Prostate gland (tissue), 2 donors: ENCODE results near the gene PARP11.

Source experiments
- POLR2A ChIP-seq: fragments of 450-650 bp; IDR thresholded peaks from one replicate; pipeline ENCODE4 v1.6.1; 2016; ENCODE audit warnings: antibody characterized with exemption, mild to moderate bottlenecking
- POLR2AphosphoS5 ChIP-seq: sonication (generic); formaldehyde crosslinking; IDR thresholded peaks from one replicate; pipeline ENCODE4 v1.6.1; 2017; ENCODE audit warnings: antibody characterized with exemption
- TF ChIP-seq, protein P1 (sequence below), 4 experiments: fragments of 200-600 bp in 2 of 4; fragments of 450-650 bp in 2 of 4; sonication (generic) in 2 of 4; IDR thresholded peaks; 1 replicate in 3 of 4; 2 replicates in 1 of 4; pipeline ENCODE4 v1.5.1; 2016 to 2019; ENCODE audit warnings: antibody characterized with exemption in 4 of 4, mild to moderate bottlenecking in 2 of 4, moderate library complexity in 2 of 4

GRCh38 chr12:3810016-3810370 lies 63.2 kb downstream of the PARP11 start:
- no peak for TF ChIP-seq POLR2A
- TF ChIP-seq, protein P1, sequence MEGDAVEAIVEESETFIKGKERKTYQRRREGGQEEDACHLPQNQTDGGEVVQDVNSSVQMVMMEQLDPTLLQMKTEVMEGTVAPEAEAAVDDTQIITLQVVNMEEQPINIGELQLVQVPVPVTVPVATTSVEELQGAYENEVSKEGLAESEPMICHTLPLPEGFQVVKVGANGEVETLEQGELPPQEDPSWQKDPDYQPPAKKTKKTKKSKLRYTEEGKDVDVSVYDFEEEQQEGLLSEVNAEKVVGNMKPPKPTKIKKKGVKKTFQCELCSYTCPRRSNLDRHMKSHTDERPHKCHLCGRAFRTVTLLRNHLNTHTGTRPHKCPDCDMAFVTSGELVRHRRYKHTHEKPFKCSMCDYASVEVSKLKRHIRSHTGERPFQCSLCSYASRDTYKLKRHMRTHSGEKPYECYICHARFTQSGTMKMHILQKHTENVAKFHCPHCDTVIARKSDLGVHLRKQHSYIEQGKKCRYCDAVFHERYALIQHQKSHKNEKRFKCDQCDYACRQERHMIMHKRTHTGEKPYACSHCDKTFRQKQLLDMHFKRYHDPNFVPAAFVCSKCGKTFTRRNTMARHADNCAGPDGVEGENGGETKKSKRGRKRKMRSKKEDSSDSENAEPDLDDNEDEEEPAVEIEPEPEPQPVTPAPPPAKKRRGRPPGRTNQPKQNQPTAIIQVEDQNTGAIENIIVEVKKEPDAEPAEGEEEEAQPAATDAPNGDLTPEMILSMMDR (IDR thresholded peaks at IDR 0.05): no peak
- TF ChIP-seq POLR2AphosphoS5: no peak
